ENCODE data around the gene CDK5RAP2.
"Not testable (repeated sequence)": the region's sequence is repeated elsewhere in the genome, so short reads cannot be mapped to it uniquely, and the experiment has no call there.

Gene CDK5RAP2

DNA sequence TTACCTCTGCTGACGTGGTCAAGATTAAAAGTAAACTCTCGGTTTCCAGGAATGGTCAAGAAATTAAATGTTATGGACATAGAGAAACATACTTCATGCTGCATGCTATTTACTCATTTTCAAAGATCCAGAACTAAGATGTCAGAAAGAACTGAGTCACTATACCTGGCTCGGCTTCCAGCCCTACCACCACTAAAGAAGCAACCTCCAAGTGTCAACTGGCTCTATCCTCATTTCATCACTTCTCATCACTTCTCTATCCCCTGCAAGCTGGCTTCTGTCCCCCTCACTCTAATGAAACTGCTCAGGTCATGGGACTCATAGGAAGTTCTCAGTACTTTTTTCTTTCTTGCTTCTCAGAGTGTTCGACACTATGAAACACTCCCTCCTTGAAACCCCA, 116.2 kb downstream of the CDK5RAP2 start:
- DNase-seq, result no peak

DNA sequence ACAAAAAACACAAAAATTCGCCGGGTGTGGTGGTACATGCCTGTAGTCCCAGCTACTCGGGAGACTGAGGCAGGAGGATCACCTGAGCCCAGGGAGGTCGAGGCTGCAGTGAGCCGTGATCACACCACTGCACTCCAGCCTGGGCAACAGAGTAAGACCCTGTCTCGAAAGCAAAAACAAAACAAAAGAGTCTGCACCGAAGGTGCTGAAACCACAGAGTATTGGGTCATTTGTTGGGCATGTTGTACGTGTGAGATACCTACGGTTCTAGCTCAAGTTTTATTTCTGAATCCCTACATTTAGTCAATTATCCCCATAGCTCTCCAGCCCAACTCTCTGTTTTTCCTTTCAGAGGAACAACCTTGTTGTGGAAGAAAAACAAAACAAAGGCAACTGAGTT, 118.3 kb downstream of the CDK5RAP2 start:
- not testable (repeated sequence) for DNase-seq

GRCh38 chr9:120456218-120456617, 123.7 kb downstream of the CDK5RAP2 start:
- DNase-seq, result no peak

GRCh38 chr9:120454467-120454866, 125.5 kb downstream of the CDK5RAP2 start:
- no peak for DNase-seq

DNA sequence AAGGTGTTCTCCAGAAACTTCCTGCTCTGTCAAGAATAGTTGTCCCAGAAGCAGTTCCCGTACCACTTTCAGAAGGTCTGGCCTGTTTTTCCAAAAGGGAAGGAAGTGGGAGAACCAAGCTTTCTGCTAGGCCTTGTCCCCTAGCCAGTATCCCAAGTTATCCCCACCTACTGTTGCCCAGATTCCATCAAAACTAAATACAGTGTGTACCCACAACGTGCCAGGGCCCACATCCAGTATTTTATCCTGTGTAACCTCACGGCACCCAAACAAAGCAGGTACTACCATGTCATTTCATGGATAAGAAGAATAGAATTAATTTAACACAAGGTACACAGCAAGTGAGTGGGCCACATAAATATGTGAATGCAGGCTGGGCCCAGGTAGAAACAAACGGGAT, 126.2 kb downstream of the CDK5RAP2 start:
- DNase-seq, result no peak

DNA sequence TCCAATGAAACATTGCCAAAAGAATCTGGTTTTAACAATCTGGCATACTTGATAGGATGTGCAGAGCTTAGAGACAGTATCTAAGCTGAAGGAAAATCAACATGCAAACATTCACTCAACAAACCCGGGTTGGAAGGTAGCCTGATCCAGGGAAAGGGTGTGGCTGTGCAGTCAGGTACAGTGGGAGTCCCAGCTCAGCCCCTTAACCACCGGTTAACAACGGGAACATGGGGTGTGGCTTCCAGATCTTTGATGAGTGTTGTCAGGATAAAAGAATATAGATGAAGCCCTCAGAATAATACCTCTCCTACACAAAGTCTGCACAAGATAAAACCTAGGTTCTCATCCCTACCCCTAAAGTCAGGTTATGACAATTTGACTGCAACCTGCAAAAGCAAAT, 127.3 kb downstream of the CDK5RAP2 start:
- no peak for DNase-seq

DNA sequence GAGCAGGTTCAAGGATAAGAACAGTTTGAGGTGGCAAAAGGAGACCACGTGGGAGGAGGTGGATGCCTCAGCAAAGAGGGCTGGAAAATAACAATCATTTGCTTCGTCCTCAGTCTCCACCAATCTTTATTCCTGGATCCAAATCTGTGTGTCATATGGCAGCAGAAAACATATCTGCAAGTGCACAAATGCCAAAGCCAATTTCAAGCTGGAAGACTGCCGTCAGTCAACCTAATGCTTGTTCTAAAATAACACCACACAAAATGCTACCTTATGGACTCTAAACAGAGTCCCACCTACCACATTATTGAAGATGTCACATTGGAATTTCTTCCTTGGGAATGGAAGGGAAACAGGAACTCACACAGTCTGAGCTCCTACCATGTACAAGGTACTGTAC, 129.1 kb downstream of the CDK5RAP2 start:
- no peak for DNase-seq

DNA sequence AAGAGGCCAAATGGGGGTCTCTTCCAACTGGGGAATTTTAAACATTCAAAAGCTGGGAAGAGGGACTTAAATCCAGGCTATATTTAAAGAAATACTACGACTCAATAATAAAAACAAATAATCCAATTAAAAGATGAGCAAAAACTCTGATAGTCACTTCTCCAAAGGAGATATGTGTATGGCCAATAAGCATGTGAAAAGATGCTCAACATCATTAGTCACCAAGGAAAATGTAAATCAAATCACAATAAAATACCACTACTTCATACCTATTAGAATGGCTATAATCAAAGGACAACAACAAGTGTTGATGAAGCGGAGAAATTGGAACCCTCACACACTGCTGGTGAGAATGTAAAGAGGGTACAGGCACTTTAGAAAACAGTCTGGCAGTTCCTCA, 130.4 kb downstream of the CDK5RAP2 start:
- DNase-seq, result no peak

- no peak for DNase-seq
Measured at GRCh38 chr9:120447959-120448500, 131.9 kb downstream of the CDK5RAP2 start.

- DNase-seq, result peak; percentile 13
Measured at GRCh38 chr9:120446671-120447070, 133.3 kb downstream of the CDK5RAP2 start.

GRCh38 chr9:120443976-120444375, 136.0 kb downstream of the CDK5RAP2 start:
- no peak for DNase-seq

GRCh38 chr9:120443489-120443888, 136.5 kb downstream of the CDK5RAP2 start:
- no peak for DNase-seq

GRCh38 chr9:120442308-120442995, 137.5 kb downstream of the CDK5RAP2 start:
- no peak for DNase-seq

- no peak for DNase-seq
Measured at GRCh38 chr9:120441426-120442307, 138.3 kb downstream of the CDK5RAP2 start.

DNA sequence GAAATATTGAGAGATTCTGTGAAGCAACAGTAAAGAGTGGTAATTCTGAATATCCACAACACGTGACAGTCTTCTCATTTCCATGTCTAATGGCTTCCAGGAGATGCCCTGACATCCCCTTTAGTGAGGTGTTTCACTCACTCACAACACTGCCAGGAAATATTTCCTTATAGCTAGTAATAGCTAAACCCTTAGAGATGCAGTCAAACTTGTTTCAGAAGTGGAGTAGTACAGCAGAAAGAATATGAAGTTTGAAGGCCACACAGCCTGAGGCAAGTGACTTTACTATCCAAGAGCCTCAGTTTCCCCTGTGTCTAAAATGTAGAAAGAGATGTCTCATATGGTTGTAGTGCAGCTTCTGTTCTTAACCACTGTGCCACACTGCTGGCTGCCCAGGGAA, 139.2 kb downstream of the CDK5RAP2 start:
- no peak for DNase-seq

DNA sequence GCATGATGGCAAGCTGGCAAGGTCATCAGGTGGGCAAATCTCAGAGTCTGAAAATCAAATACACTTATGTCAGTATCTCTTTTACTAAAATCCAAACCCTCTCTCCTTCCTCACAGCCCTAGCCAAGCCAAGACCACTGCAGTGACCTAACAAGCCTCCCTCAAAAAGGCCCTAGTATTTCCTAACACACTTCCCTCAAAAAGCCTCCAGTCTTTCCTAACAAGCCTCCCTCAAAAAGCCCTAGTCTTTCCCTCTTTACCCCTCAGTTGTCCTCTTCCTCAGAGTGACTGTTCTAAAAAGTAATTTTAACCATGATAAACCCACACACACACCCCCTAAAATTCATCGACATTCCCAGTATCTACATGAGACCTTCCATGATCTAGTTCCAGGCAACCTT, 140.0 kb downstream of the CDK5RAP2 start:
- no peak for DNase-seq

- peak; percentile 69 for DNase-seq
Measured at GRCh38 chr9:120438836-120439546, 141.0 kb downstream of the CDK5RAP2 start.

GRCh38 chr9:120438111-120438510, 141.9 kb downstream of the CDK5RAP2 start:
- DNase-seq, result no peak

- DNase-seq, result no peak
Measured at GRCh38 chr9:120436983-120437475, 142.9 kb downstream of the CDK5RAP2 start.

- no peak for DNase-seq
Measured at GRCh38 chr9:120436446-120436845, 143.5 kb downstream of the CDK5RAP2 start.

DNA sequence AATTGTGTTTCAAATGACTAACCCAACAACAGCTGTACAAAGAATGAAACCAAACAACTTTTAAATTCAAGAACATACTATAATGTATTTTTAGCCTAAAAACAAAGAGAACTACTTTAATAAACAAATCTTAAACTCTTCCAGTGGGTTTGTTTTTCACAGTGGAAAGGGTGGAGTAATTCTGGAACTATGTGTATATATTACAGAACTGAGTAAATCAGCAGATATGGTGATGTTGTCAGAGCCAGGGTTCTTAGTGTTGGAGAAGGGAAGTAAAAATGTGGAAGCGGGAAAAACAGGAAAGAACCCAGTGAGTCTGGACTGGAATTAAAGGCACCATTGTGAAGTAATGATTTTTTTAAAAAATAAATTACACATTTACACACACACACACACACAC, 144.9 kb downstream of the CDK5RAP2 start:
- DNase-seq, result no peak

- DNase-seq, result peak; percentile 21
Measured at GRCh38 chr9:120434532-120434931, 145.4 kb downstream of the CDK5RAP2 start.

GRCh38 chr9:120433701-120434100, 146.3 kb downstream of the CDK5RAP2 start:
- no peak for DNase-seq

All from NCI-H69 (cell line).